Measurements from ENCODE around the gene BSPRY.

Gene BSPRY

DNA sequence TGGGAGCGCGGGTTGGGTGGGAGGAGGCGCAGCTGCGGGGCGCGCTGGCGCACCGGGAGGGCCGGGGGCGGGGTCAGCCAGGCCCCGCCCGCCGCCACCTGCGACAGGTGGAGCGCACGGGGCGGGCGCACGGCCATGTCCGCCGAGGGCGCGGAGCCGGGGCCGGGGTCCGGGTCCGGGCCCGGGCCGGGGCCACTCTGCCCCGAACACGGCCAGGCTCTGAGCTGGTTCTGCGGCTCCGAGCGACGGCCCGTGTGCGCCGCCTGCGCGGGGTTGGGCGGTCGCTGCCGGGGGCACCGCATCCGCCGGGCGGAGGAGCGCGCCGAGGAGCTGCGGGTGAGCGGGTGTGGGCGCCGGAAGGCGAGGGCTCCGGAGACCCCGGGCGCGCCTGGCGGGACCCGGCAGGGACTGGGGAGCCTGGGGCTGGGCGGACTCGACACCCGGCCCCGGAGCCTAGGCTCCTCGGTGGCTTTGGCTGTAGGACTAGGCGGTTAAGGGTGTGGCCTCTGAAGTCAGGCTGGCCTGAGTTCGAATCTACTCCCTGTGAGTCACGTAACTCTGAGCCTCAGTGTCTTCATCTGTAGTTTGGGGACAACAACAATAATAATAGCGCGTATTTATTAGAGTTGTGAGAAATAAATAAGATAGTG, at the start of gene BSPRY:
Gene BSPRY, plus strand, starts transcription at position 97 of the 650 bp plus-strand sequence. Its CDS starts 39 bp downstream, at position 136.
- no peak for DNase-seq

DNA sequence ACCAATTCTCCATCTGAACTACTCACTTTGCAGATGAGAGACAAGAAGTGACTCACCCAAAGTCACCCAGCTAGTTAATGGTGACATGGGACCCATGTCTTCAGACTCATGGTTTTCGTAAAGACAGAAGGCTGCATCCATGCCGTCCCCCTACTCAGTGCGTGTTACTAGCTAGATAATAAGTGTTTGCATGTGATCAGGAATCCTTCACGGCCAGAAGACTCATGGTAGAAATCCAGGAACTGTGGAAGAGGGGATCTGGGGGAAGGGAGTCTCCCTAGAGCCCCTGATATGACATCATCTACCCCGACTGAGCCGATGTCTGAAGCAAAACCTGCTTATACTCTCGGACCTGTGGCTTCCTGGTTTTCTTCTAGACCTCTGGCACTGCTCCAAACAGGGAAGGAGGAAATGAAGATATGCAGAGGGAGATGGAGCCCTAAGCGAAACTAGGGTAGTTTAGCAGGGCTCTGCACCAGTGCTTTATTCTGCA, 49.5 kb upstream of the BSPRY start:
- no peak for DNase-seq

DNA sequence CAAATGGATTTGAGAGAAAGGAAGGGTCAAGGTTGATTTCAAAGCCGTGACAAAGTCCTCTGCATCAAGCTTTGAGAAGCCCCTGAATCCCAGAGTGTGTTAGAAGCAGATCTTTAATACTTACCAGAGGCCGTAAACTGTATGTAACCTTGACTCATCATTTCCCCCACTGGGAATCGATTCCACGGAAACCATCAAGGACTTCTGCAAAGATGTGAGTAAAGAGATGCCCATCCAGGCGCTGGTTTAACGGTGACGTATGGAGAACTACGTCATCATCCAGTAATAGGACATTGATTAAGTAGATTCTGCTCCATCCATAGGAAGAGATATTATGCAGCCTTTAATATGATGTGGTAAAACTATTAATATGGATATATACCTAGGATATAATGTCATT, 47.8 kb upstream of the BSPRY start:
- DNase-seq, result no peak

DNA sequence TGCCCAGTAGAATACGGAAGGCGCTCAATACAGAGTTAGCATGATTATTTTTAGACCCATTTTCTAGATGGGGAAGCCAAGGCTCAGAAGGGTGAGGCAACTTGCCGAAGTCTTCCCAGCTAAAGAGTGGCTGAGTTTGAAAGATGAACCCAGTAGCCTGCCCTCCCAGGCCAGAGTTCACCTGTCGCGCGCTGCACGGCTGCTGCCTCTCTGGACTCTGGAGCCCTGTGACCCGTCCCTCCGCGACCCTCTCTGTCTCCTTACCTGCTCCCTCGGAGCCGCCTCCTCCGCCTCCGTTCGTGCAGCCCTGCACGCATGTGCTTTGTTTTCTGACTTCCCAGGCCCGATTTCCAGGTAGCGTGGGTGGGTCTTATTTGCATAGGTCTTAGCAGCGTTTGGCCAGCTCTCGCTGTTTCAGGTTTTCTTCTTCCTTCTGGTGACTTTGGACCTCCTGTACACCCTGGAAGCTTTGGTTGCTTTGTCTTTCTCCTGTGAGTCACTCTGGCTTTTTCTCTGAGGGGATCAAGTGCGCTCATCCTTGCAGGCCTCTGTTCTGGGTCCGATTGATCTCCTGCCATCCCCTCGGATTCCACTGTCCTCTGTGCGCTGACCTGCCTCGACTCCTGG, 46.4 kb upstream of the BSPRY start, which contains the start of gene RNF183:
Gene RNF183, minus strand, starts transcription at position 585 of the 627 bp plus-strand sequence. CDS start 5,192 bp downstream, outside the sequence.
- no peak for DNase-seq

DNA sequence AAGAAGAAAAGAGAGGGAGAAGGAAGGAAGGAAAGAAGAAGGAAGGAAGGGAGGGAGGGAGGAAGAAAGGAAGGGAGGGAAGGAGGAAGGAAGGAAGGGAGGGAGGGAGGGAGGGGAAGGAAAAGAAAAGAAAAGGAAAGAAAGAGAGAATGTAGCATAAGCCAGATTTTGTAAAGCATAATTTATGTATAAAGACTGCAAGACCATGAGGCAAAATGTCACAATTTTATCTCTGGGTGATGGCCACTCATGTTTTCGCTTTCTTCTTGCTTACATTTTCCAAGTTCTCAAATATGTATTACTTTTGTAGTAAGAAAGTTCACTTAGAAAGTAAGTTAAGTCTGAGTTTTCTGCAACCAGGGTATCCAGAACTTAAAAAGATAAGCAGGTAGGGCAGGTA, 42.8 kb upstream of the BSPRY start:
- DNase-seq, result no peak

DNA sequence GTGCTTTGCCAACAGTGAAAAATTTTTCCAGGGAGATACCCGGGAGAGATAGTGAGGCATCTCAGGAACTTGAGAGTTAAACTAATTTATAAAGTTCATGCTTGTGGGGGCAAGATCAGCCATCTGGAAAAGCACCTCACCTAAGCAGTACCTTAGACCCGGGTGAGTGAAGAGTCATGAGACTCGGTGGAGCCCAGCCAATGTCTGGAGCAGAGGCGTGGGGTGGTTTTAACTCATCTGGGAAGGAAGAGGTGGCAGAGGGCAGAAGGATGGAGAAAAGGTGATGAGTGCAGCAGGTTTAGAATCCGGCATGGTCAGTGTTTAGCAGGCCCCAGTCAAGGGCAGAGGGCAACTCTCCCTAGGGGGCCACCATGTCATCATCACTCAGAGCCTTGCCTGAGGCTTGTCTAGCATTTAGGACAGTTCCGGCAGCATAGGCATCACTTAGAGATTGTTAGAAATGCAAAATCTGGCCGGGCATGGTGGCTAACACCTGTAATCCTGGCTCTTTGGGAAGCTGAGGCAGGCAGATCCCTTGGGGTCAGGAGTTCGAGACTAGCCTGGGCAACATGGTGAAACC, 41.9 kb upstream of the BSPRY start:
- no peak for DNase-seq

DNA sequence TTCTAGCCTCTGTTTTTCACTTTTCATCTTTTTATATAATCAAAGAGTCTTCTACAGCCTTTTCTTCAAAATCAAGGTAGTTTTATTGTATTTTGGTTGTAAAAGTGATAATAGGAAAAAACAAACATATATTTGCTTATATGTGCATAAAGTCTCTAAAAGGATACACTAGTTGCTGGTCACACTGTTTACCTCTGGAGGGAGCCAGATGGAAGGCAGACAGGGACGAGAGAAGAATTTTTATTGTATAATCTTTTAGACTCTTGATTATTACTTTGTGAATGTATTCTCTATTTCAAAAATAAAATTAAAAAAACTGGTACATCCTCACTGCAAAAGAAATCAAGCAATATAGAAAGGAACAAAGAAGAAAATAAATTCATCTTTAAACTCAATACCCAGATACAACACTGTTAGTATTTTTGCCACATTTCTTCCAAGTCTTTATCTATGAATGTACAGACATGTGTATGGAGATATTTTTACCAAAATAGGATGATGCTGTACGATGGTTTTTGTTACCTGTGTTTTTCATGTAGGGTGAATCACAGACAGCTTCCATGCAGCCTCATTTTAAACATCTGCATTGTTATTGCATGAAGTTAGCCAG, 40.0 kb upstream of the BSPRY start:
- no peak for DNase-seq

DNA sequence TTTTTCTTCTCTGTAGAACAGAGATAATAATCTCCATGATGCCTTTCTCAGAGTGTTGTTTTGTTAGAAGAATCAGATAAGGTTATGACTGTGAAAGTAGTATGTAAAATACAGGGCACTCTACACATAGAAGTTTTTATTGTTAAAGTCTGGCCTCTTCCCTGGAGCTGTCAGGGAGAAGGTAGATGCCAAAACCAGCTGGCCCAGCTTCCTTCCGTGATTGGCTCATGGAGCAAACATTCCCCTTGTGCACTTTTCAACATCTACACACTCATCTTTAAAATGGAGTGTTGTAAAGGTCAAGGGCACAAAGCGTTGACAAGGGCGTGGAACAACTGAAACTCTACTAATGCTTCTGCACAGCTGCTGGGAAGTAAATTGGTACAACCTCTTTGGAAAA, 38.8 kb upstream of the BSPRY start:
- no peak for DNase-seq

DNA sequence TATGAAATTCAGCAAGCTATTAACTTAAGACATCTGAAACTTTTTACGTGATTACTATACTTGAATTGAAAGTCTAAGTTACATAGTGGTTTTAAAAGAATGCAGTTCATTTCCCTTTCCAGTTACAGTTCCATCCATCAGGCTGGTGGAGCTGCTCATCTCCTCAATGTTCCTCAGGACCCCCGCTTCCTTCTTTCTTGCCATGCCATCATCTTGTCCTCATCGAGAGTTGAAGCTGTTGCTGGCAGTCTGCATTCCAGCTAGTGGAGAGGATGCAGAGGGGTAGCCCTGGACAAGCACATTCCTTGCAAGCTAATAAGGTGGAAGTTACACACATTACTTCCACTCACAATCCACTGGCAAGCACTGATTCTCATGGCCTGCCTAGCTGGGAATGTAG, 37.4 kb upstream of the BSPRY start:
- DNase-seq, result no peak

DNA sequence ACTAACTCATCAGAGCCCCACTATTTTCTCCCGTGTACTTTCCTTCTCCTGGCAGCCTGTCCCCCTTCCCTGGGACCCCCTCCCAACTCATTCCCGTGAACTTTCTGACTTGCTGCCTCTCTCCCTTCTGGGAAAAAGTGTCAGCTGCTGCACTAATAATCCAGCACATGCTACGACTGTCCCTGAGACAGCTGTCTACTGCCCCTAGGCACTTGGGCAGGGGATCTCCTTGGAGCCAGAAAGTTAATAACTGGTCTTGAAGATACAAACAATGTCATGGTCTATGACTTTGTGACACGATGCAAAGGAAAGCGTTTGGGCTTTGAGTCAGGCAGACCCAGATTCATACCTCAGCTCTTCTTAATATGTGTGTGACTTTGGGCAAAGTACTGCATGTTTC, 36.1 kb upstream of the BSPRY start:
- DNase-seq, result no peak

DNA sequence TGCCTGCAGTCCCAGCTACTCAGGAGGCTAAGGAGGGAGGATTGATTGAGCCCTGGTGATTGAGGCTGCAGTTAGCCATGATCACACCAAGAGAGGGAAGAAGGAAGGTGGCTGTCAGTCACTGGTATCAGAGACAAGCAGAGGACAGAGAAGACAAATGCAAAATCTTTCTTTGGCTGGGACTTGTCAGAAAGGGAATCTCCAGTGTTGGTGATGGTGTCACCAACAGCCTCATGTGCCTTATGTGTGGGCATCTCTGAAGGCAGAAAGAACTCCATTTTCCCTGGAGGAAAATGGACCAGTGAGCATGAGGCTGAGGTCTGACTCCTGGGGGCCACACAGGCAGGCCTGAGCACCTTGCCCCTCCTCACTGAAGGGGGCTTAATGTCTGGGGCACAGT, 34.1 kb upstream of the BSPRY start:
- no peak for DNase-seq

DNA sequence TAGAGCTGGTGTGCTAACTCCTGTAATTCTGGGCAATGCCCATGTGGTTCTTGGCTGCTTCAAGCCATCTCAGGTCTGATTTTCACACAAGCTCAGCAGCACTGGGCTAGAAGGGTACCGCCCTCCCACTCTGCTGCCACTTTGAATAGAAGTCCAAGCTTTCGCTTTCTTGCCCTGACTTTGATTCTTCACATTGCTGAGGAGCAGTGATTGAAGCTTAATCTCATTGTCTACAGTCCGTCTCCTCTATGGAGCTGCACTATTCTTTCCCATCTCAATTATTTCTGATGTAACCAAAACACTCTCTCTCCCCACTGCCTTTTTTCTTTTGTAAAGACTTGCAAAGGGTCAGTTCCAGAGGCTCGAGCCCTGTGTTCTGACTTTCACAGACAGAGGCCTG, 33.3 kb upstream of the BSPRY start:
- DNase-seq, result no peak

DNA sequence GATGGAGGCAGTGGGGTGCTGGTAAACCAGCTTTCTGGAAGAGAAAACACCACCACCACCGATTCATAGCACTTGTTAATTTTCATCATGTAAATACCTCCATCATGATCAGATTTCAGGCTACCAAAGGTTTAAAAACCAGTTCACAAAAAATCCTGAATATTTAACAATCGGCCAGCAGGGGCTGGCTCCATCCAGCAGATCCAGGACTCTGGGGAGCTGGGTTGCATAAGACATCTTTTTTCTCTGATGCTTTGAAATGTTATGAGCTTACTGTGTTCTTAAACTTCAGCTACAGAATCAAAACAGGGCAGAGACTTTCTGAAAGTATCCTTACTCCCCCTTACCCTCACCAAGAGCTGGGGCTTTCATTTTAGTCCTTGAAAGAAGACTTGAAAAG, 31.6 kb upstream of the BSPRY start:
- DNase-seq, result no peak

DNA sequence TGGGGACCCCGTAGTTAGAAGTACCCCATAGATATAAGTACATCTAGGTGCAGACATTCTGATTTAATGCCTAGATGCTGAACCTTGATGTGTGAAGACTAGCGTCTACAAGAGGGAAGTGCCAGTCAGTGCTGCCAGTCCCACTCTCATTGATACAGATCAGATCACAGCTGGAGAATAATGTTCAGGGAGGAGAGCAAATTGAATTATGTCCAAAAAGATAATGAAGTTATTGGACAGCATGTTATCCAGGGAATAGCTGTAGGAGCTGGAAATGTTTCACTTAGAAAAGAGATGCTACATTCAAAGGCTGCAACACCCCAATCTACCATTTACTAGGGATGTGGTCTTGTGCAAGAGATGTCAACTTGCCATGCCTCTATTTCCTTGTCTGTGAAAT, 30.3 kb upstream of the BSPRY start:
- DNase-seq, result no peak

DNA sequence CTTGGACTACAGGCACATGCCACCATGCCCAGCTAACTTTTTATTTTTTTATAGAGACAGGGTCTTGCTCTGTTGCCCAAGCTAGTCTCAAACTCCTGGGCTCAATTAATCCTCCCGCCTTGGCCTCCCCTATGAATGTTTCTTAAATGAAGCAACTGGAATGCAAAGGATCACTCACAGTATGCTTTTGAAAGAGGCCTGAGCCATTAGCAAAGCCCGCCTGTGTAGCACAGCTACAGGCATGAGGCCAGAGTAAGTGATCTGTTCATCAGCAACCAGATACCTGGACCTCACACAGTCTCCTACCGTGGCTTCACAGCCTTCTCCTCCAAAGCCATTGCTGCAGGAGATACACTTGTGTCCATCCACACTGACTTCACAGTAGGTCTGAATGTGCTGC, 29.3 kb upstream of the BSPRY start:
- no peak for DNase-seq

DNA sequence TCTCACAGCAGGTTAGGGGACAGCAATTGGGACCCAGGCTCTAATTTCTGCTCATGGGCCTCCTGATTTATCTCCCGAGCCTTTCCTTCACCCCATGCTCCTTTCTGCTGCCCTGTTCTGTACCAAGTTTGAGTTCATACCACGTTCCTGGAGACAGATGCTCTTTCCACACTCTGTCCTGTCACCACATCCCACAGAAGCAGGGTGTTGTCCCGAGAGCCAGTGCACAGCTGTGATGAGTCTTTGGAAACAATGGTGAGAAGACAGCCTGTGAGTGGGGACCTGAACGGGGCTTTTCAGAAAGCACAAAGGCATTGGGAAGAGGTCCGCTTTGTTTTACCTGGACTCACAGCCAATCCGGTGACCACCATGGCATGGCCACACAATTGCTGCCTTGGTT, 26.7 kb upstream of the BSPRY start:
- no peak for DNase-seq

DNA sequence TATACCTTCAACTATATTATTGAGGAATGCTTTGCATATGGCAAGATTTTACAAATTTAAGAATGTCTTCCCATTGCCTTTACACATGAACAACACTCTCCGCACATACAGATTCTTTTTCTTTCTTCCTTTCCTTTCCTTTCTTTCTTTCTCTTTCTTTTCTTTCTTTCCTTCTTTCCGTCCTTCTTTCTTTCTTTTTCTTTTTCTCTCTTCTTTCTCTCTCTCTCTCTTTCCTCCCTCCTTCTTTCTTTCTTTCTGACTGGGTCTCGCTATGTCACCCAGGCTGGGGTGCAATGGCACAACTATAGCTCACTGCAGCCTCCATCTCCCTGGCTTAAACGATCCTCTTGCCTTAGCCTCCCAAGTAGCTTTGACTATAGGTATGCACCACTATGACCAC, 23.1 kb upstream of the BSPRY start:
- DNase-seq, result no peak

DNA sequence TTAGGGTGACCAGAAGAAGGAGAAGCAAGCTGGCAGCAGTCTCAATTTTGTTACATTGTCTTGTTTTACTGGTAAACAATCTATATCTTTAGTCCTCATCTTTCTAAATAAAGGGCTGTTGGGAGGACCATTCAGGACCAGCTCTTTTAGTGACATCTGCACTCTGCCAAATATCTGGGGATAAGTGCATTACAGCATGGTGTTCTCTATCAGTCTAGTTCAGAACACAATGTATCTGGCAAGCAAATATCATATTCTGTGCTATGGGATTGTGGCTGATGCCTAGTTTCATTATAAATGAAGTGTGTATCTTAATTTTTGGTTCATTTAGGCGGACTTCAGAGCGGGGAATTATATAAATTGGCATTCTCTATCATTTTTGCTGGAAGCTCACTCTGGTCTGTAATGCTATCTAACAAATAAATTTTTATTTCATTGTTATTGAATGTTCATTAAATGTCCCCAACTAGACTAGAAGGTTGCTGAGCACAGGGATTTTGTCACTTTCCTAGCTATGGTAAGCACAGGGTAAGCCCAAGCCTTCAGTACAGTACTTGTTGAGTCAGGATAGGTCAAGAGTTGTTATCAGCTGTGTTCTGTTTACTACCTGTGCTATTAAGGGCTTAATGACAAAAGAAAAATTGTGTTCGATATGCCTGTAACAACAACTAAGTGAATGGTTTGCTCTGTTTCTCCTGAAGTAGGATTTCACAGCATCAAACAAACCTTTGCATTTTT, 21.1 kb upstream of the BSPRY start:
- no peak for DNase-seq

DNA sequence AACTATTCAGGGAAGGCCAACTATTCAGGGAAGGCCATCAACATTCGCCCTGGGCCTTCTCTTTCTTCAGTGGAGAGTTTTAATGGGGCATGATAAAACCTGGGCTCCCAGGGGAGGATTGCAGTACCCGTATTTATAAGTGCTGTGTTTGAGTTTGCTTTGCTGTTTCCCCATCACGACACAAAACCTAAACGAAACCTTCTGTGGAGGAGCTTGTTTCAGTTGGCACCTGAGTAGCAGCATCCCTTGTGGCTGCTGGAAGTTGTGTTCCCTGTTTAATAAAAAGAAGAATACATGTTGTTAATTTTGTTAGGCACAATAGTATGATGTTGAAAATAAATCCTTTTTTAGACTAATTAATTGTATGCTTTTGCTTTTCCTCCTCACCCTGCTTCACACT, 17.6 kb upstream of the BSPRY start:
- no peak for DNase-seq

DNA sequence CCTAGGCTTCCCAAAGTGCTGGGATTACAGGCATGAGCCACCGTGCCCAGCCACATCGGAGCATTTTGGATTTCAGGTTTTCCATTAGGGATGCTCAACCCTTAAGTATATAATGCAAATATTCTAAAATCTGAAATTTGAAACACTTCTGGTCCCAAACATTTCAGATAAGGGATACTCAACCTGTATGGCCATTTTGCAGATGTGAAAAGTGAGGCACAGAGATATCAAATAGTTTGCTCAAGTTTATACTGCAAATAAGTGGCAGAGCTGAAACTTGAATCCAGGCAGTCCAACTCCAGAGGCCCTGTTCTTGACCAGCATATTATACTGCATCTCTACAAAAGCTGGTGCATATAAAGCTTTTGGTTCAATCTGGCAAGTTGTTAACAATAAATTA, 11.6 kb upstream of the BSPRY start:
- DNase-seq, result no peak

DNA sequence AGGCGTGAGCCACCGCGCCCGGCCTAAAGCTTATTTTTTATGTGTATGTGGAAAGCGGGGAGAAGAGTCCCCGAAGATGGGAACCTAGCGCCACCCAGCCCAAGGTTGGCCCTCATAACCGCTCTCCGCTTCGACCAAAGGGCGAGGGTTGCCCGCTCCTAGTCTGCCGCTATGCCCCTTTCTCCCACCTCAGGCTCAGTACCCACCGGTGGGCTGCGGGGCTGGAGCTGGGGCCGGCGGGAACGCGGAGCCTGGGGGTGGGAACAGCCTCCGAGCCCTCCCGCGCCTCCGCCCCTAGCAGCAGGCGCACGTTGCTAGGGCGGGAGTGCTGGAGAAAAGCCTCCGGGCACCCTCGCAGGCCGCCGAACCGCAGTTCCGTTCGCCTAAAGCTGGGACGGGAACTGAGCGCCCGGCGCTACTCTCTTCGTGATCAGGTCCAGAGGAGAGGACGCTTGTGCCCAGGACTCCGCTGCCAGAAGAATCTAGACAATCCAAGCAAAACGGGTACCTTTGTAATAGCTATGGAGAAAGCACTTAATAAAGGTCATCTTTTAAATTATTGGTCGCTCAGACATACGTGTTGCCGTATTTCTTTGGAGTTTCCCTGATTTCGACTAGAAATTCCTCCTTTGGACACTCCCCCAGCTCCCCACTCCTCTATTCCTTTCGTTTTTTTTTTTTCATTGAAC, 9.2 kb upstream of the BSPRY start, which contains the start of gene WDR31:
Gene WDR31, minus strand, starts transcription at position 265 of the 689 bp plus-strand sequence. CDS start 8,253 bp downstream, outside the sequence.
- peak; percentile 49 for DNase-seq

DNA sequence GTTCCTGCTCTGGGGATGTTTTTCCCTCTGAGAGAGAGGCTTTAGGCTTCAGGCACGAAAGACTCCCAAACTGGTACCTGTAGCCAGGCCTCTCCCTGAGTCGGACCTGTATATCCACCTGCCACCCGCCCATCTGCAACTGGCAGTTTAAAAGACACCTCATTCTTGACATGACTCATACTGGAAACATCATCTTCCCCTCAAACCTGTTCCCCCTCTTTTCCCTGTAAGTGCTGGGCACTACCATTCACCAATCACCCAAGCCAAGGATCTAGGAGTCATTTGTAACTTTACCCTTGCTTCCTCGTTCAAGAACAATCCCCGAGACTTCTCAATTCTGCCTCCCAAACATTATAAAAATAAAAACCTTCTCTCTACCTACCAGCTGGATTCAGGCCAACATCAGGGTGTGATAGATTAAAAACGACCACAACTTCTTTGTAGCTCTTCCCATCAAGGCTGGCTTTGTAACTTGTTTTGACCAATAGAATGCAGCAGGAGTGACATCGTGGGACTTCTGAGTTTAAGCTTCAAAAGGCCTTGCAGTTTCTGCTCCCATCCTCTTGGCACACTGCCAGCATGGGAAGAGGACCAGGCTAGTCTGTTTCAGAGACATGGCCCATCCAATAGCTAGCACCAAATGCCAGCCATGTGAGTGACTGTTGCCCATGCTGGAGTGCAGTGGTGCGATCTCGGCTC, 7.5 kb upstream of the BSPRY start:
- DNase-seq, result no peak
